ENCODE measurements around the gene TEX28.
"Not testable (repeated sequence)": the region's sequence is repeated elsewhere in the genome, so short reads cannot be mapped to it uniquely, and the experiment has no call there.

DNA sequence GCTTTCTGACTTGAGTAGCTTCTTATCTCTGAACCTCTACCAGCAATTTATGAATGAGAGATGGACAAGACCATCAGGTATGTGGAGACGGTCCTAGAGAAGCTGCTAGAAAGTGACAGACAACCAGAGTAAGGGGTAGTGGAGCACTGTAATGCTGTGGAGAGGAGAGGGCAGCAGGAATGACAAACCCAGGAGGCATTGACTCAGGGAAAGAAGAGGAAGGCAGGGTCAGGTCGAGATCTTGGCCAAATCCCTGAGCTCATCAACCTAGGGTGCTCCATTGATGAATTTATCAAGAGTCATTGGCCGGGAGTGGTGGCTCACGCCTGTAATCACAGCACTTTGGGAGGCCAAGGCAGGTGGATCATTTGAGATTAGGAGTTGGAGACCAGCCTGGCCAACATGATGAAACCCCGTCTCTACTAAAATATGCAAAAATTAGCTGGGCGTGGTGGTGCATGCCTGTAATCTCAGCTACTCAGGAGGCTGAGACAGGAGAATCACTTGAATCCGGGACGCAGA, 54.9 kb downstream of the TEX28 start:
- TF ChIP-seq, protein P1, sequence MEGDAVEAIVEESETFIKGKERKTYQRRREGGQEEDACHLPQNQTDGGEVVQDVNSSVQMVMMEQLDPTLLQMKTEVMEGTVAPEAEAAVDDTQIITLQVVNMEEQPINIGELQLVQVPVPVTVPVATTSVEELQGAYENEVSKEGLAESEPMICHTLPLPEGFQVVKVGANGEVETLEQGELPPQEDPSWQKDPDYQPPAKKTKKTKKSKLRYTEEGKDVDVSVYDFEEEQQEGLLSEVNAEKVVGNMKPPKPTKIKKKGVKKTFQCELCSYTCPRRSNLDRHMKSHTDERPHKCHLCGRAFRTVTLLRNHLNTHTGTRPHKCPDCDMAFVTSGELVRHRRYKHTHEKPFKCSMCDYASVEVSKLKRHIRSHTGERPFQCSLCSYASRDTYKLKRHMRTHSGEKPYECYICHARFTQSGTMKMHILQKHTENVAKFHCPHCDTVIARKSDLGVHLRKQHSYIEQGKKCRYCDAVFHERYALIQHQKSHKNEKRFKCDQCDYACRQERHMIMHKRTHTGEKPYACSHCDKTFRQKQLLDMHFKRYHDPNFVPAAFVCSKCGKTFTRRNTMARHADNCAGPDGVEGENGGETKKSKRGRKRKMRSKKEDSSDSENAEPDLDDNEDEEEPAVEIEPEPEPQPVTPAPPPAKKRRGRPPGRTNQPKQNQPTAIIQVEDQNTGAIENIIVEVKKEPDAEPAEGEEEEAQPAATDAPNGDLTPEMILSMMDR (conservative IDR thresholded peaks at IDR 0.05; ENCODE audit: low read depth, low read length) = not testable (repeated sequence)
- TF ChIP-seq EZH2 (IDR thresholded peaks at IDR 0.05; ENCODE audit: borderline replicate concordance, low read depth, low read length, poor library complexity, severe bottlenecking) = not testable (repeated sequence)
